GM19463 (cell line): ENCODE data around the gene BRICD5.

Source experiments
- ATAC-seq: cut with Tn5 transposase; IDR thresholded peaks from one replicate; pipeline ENCODE4 v1.9.1; 2021; ENCODE audit warnings: mild to moderate bottlenecking, moderate library complexity; ENCODE audit not compliant: unreplicated experiment

The BRICD5 gene

GRCh38 chr16:2199621-2200139 lies 11.0 kb downstream of the BRICD5 start:
- no peak for ATAC-seq

- no peak for ATAC-seq
Measured at GRCh38 chr16:2199095-2199494, 11.6 kb downstream of the BRICD5 start.

- ATAC-seq = no peak
Measured at GRCh38 chr16:2198283-2198682, 12.4 kb downstream of the BRICD5 start.

- no peak for ATAC-seq
Measured at GRCh38 chr16:2197765-2198164, 12.9 kb downstream of the BRICD5 start.

- no peak for ATAC-seq
Measured at GRCh38 chr16:2196981-2197511, 13.6 kb downstream of the BRICD5 start.

GRCh38 chr16:2196162-2196980 lies 14.3 kb downstream of the BRICD5 start, which contains the start of gene CASKIN1:
Gene CASKIN1, minus strand, starts transcription at chr16:2196605. Its CDS starts 173 bp downstream, at chr16:2196432.
- no peak for ATAC-seq

GRCh38 chr16:2195322-2196161 lies 15.1 kb downstream of the BRICD5 start:
- ATAC-seq = no peak

GRCh38 chr16:2194852-2195321 lies 15.8 kb downstream of the BRICD5 start:
- no peak for ATAC-seq

GRCh38 chr16:2194166-2194834 lies 16.4 kb downstream of the BRICD5 start:
- ATAC-seq = no peak

- ATAC-seq = no peak
Measured at GRCh38 chr16:2191446-2191706, 19.3 kb downstream of the BRICD5 start.

GRCh38 chr16:2190659-2191445 lies 19.8 kb downstream of the BRICD5 start:
- ATAC-seq = no peak

- no peak for ATAC-seq
Measured at GRCh38 chr16:2190002-2190658, 20.5 kb downstream of the BRICD5 start.

- no peak for ATAC-seq
Measured at GRCh38 chr16:2189252-2189893, 21.3 kb downstream of the BRICD5 start.

GRCh38 chr16:2188395-2188794 lies 22.3 kb downstream of the BRICD5 start:
- no peak for ATAC-seq

GRCh38 chr16:2187212-2187611 lies 23.5 kb downstream of the BRICD5 start:
- ATAC-seq = no peak

GRCh38 chr16:2186505-2186904 lies 24.2 kb downstream of the BRICD5 start:
- ATAC-seq = no peak

GRCh38 chr16:2186064-2186463 lies 24.6 kb downstream of the BRICD5 start:
- ATAC-seq = no peak

GRCh38 chr16:2184962-2185361 lies 25.7 kb downstream of the BRICD5 start:
- no peak for ATAC-seq

GRCh38 chr16:2184346-2184745 lies 26.3 kb downstream of the BRICD5 start:
- no peak for ATAC-seq
